NT2/D1 (cell line): ENCODE results near the gene NTRK3.

Source experiments
- YY1 ChIP-seq: IDR thresholded peaks from 2 replicates; pipeline ENCODE4 v1.6.1; 2011; ENCODE audit not compliant: insufficient read length, insufficient read depth
- ZNF274 ChIP-seq: IDR thresholded peaks from 2 replicates; pipeline ENCODE4 v1.6.1; 2011; ENCODE audit warnings: mild to moderate bottlenecking, low read depth, low read length

GRCh38 chr15:88242586-88243555 is 13.7 kb downstream of the NTRK3 start:
- TF ChIP-seq YY1 (no peak), ZNF274 (no peak)
